Mucosa of descending colon (tissue), 3 donors: ENCODE measurements around the gene WDR90. TPM values are rescaled to one million over a fixed set of nuclear protein-coding genes. Genes with fewer than 3 reads are reported as not detected.

ENCODE experiments used
- ATAC-seq: fragments of 200-7000 bp; cut with Tn5 transposase; one replicate; pipeline ENCODE4 v1.9.1; 2020; ENCODE audit warnings: mild to moderate bottlenecking, moderate library complexity
- DNase-seq, 3 donors: peaks; one replicate each; pipeline ENCODE4 v3.0.0-alpha.2; 2020
- H3K36me3 ChIP-seq: fragments of 200-600 bp; one replicate; pipeline ENCODE4 v1.8.0; 2021; ENCODE audit warnings: low read depth, mild to moderate bottlenecking
- H3K4me1 ChIP-seq: fragments of 200-600 bp; one replicate; pipeline ENCODE4 v1.8.0; 2021; ENCODE audit warnings: low read depth, mild to moderate bottlenecking
- H3K4me3 ChIP-seq: fragments of 200-600 bp; one replicate; pipeline ENCODE4 v1.8.0; 2021; ENCODE audit warnings: mild to moderate bottlenecking
- H3K9me3 ChIP-seq: fragments of 200-600 bp; one replicate; pipeline ENCODE4 v1.8.0; 2021; ENCODE audit warnings: mild to moderate bottlenecking
- intact Hi-C, 2 donors: fragments of 100-400 bp; cut with DNase I in 1 of 2; cut with micrococcal nuclease in 1 of 2; formaldehyde crosslinking; loops; one replicate each; pipeline versions ENCODE4 v1.11.0 to v1.11.1; 2022; cut with DNase I, micrococcal nuclease
- total RNA-seq, 3 donors: library from RNA; stranded (reverse); fragmentation: NEBNext Ultra II Directional in 2 of 3; extraction: Animal tissue kit (Norgen Biotek cat#: 25700) in 2 of 3; gene quantifications; one replicate each; pipeline versions ENCODE4 v1.2.1 to v1.2.4, GENCODE V29; 2021 to 2023
- TF ChIP-seq, protein P1 (sequence below): fragments of 200-600 bp; IDR thresholded peaks from one replicate; pipeline ENCODE4 v1.8.0; 2022; ENCODE audit warnings: antibody characterized with exemption, mild to moderate bottlenecking
- donor health status: DM: no; HTN: no; CAD: no; lungs with moderate emphysema.
- donor health status: DM: no; HTN: no; CAD: no.
- donor health status: DM: no; HTN: yes; CAD: no.

Gene WDR90
- total RNA-seq, 3 donors from 2014 or later, result 35.0 to 54.9 (median 50.2) TPM

- intact Hi-C loops, result no loop called here
- Histone ChIP-seq H3K36me3 (no peaks in the 10 kb centered on the region), H3K4me3 (peak overlapping the region; percentile 25), H3K9me3 (no peaks in the 10 kb centered on the region), H3K4me1 (peaks cover 55% of the 10 kb centered on the region)
- TF ChIP-seq, protein P1, sequence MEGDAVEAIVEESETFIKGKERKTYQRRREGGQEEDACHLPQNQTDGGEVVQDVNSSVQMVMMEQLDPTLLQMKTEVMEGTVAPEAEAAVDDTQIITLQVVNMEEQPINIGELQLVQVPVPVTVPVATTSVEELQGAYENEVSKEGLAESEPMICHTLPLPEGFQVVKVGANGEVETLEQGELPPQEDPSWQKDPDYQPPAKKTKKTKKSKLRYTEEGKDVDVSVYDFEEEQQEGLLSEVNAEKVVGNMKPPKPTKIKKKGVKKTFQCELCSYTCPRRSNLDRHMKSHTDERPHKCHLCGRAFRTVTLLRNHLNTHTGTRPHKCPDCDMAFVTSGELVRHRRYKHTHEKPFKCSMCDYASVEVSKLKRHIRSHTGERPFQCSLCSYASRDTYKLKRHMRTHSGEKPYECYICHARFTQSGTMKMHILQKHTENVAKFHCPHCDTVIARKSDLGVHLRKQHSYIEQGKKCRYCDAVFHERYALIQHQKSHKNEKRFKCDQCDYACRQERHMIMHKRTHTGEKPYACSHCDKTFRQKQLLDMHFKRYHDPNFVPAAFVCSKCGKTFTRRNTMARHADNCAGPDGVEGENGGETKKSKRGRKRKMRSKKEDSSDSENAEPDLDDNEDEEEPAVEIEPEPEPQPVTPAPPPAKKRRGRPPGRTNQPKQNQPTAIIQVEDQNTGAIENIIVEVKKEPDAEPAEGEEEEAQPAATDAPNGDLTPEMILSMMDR, result no peak
- ATAC-seq (peak; percentile 55), DNase-seq (peak; percentile 88 to 90 (median 89))
Observed at GRCh38 chr16:648071-648780, 939 bp upstream of the WDR90 start.

DNA sequence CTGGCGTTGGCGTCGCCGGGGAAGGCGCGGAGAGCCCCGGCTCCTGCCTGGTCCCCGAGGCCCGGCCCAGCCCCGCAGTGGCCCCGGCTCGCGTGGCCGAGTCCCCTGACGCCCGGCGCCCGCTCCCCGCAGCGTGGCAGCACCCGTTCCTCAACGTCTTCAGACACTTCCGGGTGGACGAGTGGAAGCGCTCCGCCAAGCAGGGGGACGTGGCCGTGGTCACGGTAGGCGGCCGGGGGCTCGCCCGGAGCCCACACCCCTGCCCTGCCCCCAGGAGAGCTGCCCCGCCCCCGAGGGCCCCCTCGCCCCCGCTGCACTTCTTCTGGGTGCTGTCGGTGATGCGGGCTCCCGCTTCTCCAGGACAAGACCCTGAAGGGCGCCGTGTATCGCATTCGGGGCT lies 466 bp downstream of the WDR90 start:
- Histone ChIP-seq H3K36me3 (no peaks in the 10 kb centered on the region), H3K9me3 (no peaks in the 10 kb centered on the region), H3K4me3 (peak overlapping the region; percentile 25), H3K4me1 (peaks cover 44% of the 10 kb centered on the region)
- TF ChIP-seq, protein P1, result no peak
- intact Hi-C loops, result loop anchor here in 1 of 2 donors (10.0 kb wide), 1 partner anchor 55 kb away; the partner anchor contains the start of gene RAB40C
- ATAC-seq, result no peak
- peak in 1 of 3 donors; percentile 58 for DNase-seq

GRCh38 chr16:651844-652243 lies 2.7 kb downstream of the WDR90 start:
- ATAC-seq (no peak), DNase-seq (no peak)
- no peak overlapping the region for H3K4me3 ChIP-seq
- H3K36me3 ChIP-seq, result no peaks in the 10 kb centered on the region
- H3K9me3 ChIP-seq, result no peaks in the 10 kb centered on the region
- intact Hi-C loops, result loop anchor here in 1 of 2 donors (10.0 kb wide), 1 partner anchor 57 kb away; the partner anchor contains the start of gene RAB40C
- TF ChIP-seq, protein P1, result no peak
- H3K4me1 ChIP-seq, result peaks cover 24% of the 10 kb centered on the region

GRCh38 chr16:652454-653305 lies 3.5 kb downstream of the WDR90 start:
- H3K9me3 ChIP-seq, result no peaks in the 10 kb centered on the region
- no peak overlapping the region for H3K4me3 ChIP-seq
- ATAC-seq (no peak), DNase-seq (no peak)
- TF ChIP-seq, protein P1, result no peak
- intact Hi-C loops, result loop anchor here in 1 of 2 donors (10.0 kb wide), 1 partner anchor 58 kb away; the partner anchor contains the start of gene RAB40C
- peaks cover 16% of the 10 kb centered on the region for H3K4me1 ChIP-seq
- no peaks in the 10 kb centered on the region for H3K36me3 ChIP-seq

GRCh38 chr16:654034-654433 lies 4.9 kb downstream of the WDR90 start:
- TF ChIP-seq, protein P1, result no peak
- peaks cover 8% of the 10 kb centered on the region for H3K4me1 ChIP-seq
- intact Hi-C loops, result loop anchor here in 1 of 2 donors (10.0 kb wide), 1 partner anchor 59 kb away; the partner anchor contains the start of gene RAB40C
- no peak overlapping the region for H3K4me3 ChIP-seq
- ATAC-seq (no peak), DNase-seq (no peak)
- no peaks in the 10 kb centered on the region for H3K36me3 ChIP-seq
- no peaks in the 10 kb centered on the region for H3K9me3 ChIP-seq
